CD14-positive monocyte (primary cell): ENCODE measurements around the gene GRIN2A. TPM values are rescaled to one million over a fixed set of nuclear protein-coding genes. Genes with fewer than 3 reads are reported as not detected.

Experiments used
- DNase-seq, 3 donors: peaks; one replicate each; pipeline ENCODE4 v3.0.0-alpha.2; 2011 to 2022
- H2AFZ ChIP-seq: 2 replicates; pipeline ENCODE4 v1.6.0; 2012; ENCODE audit warnings: mild to moderate bottlenecking, low read depth, low read length, inconsistent platforms; ENCODE audit not compliant: insufficient read depth, poor library complexity, severe bottlenecking
- H3K27ac ChIP-seq, 2 donors: 1 replicate in 1 of 2; 2 replicates in 1 of 2; pipeline ENCODE4 v1.5.1; 2012 to 2013; ENCODE audit warnings: low read length in 2 of 2, control low read depth in 1 of 2, inconsistent platforms in 1 of 2, low read depth in 1 of 2, mild to moderate bottlenecking in 1 of 2
- H3K27me3 ChIP-seq, 2 donors: one replicate each; pipeline versions ENCODE4 v1.6.0 to v1.6.1; 2011 to 2013; ENCODE audit warnings: low read length in 2 of 2; ENCODE audit not compliant: control insufficient read depth in 2 of 2, insufficient read depth in 2 of 2
- H3K36me3 ChIP-seq, 2 donors: replicated peaks in 1 of 2; 1 replicate in 1 of 2; 2 replicates in 1 of 2; pipeline versions ENCODE4 v1.5.1 to v1.6.1; 2012 to 2013; ENCODE audit warnings: low read length in 2 of 2, control low read depth in 1 of 2, inconsistent platforms in 1 of 2, mild to moderate bottlenecking in 1 of 2; ENCODE audit not compliant: insufficient read depth in 2 of 2, control insufficient read depth in 1 of 2
- H3K4me1 ChIP-seq, 2 donors: 1 replicate in 1 of 2; 2 replicates in 1 of 2; pipeline versions ENCODE4 v1.5.1 to v1.6.1; 2012 to 2013; ENCODE audit warnings: low read length in 2 of 2, control low read depth in 1 of 2, inconsistent platforms in 1 of 2, mild to moderate bottlenecking in 1 of 2, moderate library complexity in 1 of 2; ENCODE audit not compliant: insufficient read depth in 2 of 2, control insufficient read depth in 1 of 2
- H3K4me2 ChIP-seq: replicated peaks from 2 replicates; pipeline ENCODE3; 2012; ENCODE audit warnings: low read length, moderate library complexity, mild to moderate bottlenecking; ENCODE audit not compliant: poor library complexity, severe bottlenecking; ENCODE audit errors: extremely low read depth
- H3K4me3 ChIP-seq, 3 experiments: fragments of 200-600 bp in 1 of 3; sonication (generic) in 1 of 3; replicated peaks in 1 of 3; 1 replicate in 2 of 3; 2 replicates in 1 of 3; pipeline ENCODE4 v1.5.1; 2011 to 2013; ENCODE audit warnings: low read length in 3 of 3, mild to moderate bottlenecking in 3 of 3, control low read depth in 2 of 3, low read depth in 2 of 3, inconsistent platforms in 1 of 3, moderate library complexity in 1 of 3
- H3K79me2 ChIP-seq: 2 replicates; pipeline ENCODE4 v1.6.0; 2012; ENCODE audit warnings: mild to moderate bottlenecking, control low read depth, inconsistent platforms, low read length, moderate library complexity; ENCODE audit not compliant: insufficient read depth
- H3K9ac ChIP-seq: 2 replicates; pipeline ENCODE4 v1.6.0; 2017; ENCODE audit warnings: low read length, mild to moderate bottlenecking; ENCODE audit not compliant: insufficient read depth, poor library complexity, severe bottlenecking
- H3K9me3 ChIP-seq, 2 donors: replicated peaks in 1 of 2; 1 replicate in 1 of 2; 2 replicates in 1 of 2; pipeline versions ENCODE4 v1.5.1 to v1.6.1; 2012 to 2013; ENCODE audit warnings: low read length in 2 of 2, control low read depth in 1 of 2; ENCODE audit not compliant: control insufficient read depth in 1 of 2, insufficient read depth in 1 of 2
- H4K20me1 ChIP-seq: 2 replicates; pipeline ENCODE4 v1.6.0; 2012; ENCODE audit warnings: mild to moderate bottlenecking, low read length, control low read depth, moderate library complexity; ENCODE audit not compliant: insufficient read depth
- H3K27ac Mint-ChIP-seq, 7 donors: one replicate each; pipeline ENCODE4 v1.8.0; 2020; ENCODE audit warnings: mild to moderate bottlenecking in 7 of 7, mixed read lengths in 7 of 7, moderate library complexity in 6 of 7, inconsistent platforms in 2 of 7
- H3K27me3 Mint-ChIP-seq, 3 donors: one replicate each; pipeline ENCODE4 v1.8.0; 2021 to 2022; ENCODE audit warnings: low read depth in 3 of 3, mild to moderate bottlenecking in 3 of 3, mixed read lengths in 3 of 3, moderate library complexity in 3 of 3, inconsistent platforms in 1 of 3
- H3K36me3 Mint-ChIP-seq, 2 donors: one replicate each; pipeline ENCODE4 v1.8.0; 2020; ENCODE audit warnings: mixed read lengths in 2 of 2, inconsistent platforms in 1 of 2, mild to moderate bottlenecking in 1 of 2
- H3K4me1 Mint-ChIP-seq: one replicate; pipeline ENCODE4 v1.8.0; 2020; ENCODE audit warnings: mild to moderate bottlenecking, mixed read lengths
- H3K4me3 Mint-ChIP-seq, 2 donors: one replicate each; pipeline ENCODE4 v1.8.0; 2020; ENCODE audit warnings: mild to moderate bottlenecking in 2 of 2, mixed read lengths in 2 of 2, moderate library complexity in 1 of 2
- H3K9me3 Mint-ChIP-seq, 7 donors: one replicate each; pipeline ENCODE4 v1.8.0; 2020 to 2022; ENCODE audit warnings: mixed read lengths in 7 of 7, mild to moderate bottlenecking in 6 of 7, moderate library complexity in 6 of 7, inconsistent platforms in 2 of 7
- CTCF ChIP-seq: fragments of 200-600 bp; IDR thresholded peaks from one replicate; pipeline ENCODE4 v1.8.0; 2022; ENCODE audit warnings: antibody characterized with exemption, mild to moderate bottlenecking
- WGBS: methylation state at CpG from one replicate; pipeline ENCODE4 v1.1.5; 2013; ENCODE audit warnings: missing lambda C conversion rate; ENCODE audit not compliant: insufficient coverage; 5-methylcytosine and 5-hydroxymethylcytosine counted together
- intact Hi-C, 2 donors: fragments of 100-400 bp; cut with micrococcal nuclease; formaldehyde crosslinking; loops; one replicate each; pipeline versions ENCODE4 v1.15.0 to v1.15.1; 2023
- polyA plus RNA-seq, 3 donors: library from polyadenylated mRNA; depleted of rRNA in 1 of 3; unstranded in 2 of 3; stranded (reverse) in 1 of 3; fragments of 300-500 nt in 2 of 3; fragments of >200 nt in 1 of 3; fragmentation: Illumina TruSeq in 2 of 3; gene quantifications; 1 replicate in 2 of 3; 2 replicates in 1 of 3; pipeline ENCODE4 v1.2.3, GENCODE V29; 2012 to 2021

GRIN2A gene
- polyA plus RNA-seq, 3 donors = not detected

GRCh38 chr16:9970796-9971195, 211.4 kb downstream of the GRIN2A start:
- Mint-ChIP-seq H3K9me3 (peaks cover 0 to 5% (median 0%) of the 10 kb centered on the region in 7 donors), H3K27me3 (peaks cover 0 to 2% (median 0%) of the 10 kb centered on the region in 3 donors), H3K36me3 (no peaks in the 10 kb centered on the region), H3K4me3 (no peak overlapping the region), H3K4me1 (no peaks in the 10 kb centered on the region), H3K27ac (no peak overlapping the region)
- Histone ChIP-seq H3K4me2 (no peak overlapping the region), H2AFZ (no peak overlapping the region), H3K9me3 (no peaks in the 10 kb centered on the region), H3K79me2 (no peaks in the 10 kb centered on the region), H3K9ac (no peak overlapping the region), H3K4me3 (no peak overlapping the region), H3K27ac (no peak overlapping the region), H3K27me3 (no peaks in the 10 kb centered on the region), H3K36me3 (no peaks in the 10 kb centered on the region), H4K20me1 (no peaks in the 10 kb centered on the region), H3K4me1 (no peaks in the 10 kb centered on the region)
- intact Hi-C loops = no loop called here
- DNase-seq = no peak
- WGBS = no CpG with 5 or more reads among the region's 1 CpG
- no peak for TF ChIP-seq CTCF

GRCh38 chr16:9970244-9970643, 212.0 kb downstream of the GRIN2A start:
- H3K9me3 ChIP-seq = no peaks in the 10 kb centered on the region
- WGBS = 80% methylated on average over 1 of the region's 2 CpGs
- H3K4me1 Mint-ChIP-seq = no peaks in the 10 kb centered on the region
- no peaks in the 10 kb centered on the region for H4K20me1 ChIP-seq
- no peak overlapping the region for H3K27ac Mint-ChIP-seq
- H3K27me3 Mint-ChIP-seq = peaks cover 0 to 2% (median 0%) of the 10 kb centered on the region in 3 donors
- no peak overlapping the region for H2AFZ ChIP-seq
- intact Hi-C loops = no loop called here
- H3K27me3 ChIP-seq = no peaks in the 10 kb centered on the region
- no peaks in the 10 kb centered on the region for H3K36me3 ChIP-seq
- no peaks in the 10 kb centered on the region for H3K4me1 ChIP-seq
- H3K36me3 Mint-ChIP-seq = no peaks in the 10 kb centered on the region
- H3K4me3 Mint-ChIP-seq = no peak overlapping the region
- TF ChIP-seq CTCF = no peak
- no peaks in the 10 kb centered on the region for H3K79me2 ChIP-seq
- no peak overlapping the region for H3K9ac ChIP-seq
- no peak for DNase-seq
- H3K4me2 ChIP-seq = no peak overlapping the region
- peaks cover 0 to 5% (median 0%) of the 10 kb centered on the region in 7 donors for H3K9me3 Mint-ChIP-seq
- no peak overlapping the region for H3K27ac ChIP-seq
- H3K4me3 ChIP-seq = no peak overlapping the region
